ENCODE results near the gene CIRBP. TPM values are rescaled to one million over a fixed set of nuclear protein-coding genes. Genes with fewer than 3 reads are reported as not detected.

CIRBP gene
- total RNA-seq, 1 experiment from 2014 or later, result 136 TPM

- H3K36me3 ChIP-seq (ENCODE audit: low read depth, low read length), result peaks cover 12% of the 10 kb centered on the region
- H4K20me1 ChIP-seq (ENCODE audit: low read length), result peaks cover 5% of the 10 kb centered on the region; the same call in 1 of the 2 replicates
- TF ChIP-seq EZH2 (IDR thresholded peaks at IDR 0.05; ENCODE audit: low read length, unreplicated experiment), result no peak
- TF ChIP-seq EZH2phosphoT487 (IDR thresholded peaks at IDR 0.05; ENCODE audit: borderline replicate concordance, low read length), result no peak
- TF ChIP-seq, protein P1, sequence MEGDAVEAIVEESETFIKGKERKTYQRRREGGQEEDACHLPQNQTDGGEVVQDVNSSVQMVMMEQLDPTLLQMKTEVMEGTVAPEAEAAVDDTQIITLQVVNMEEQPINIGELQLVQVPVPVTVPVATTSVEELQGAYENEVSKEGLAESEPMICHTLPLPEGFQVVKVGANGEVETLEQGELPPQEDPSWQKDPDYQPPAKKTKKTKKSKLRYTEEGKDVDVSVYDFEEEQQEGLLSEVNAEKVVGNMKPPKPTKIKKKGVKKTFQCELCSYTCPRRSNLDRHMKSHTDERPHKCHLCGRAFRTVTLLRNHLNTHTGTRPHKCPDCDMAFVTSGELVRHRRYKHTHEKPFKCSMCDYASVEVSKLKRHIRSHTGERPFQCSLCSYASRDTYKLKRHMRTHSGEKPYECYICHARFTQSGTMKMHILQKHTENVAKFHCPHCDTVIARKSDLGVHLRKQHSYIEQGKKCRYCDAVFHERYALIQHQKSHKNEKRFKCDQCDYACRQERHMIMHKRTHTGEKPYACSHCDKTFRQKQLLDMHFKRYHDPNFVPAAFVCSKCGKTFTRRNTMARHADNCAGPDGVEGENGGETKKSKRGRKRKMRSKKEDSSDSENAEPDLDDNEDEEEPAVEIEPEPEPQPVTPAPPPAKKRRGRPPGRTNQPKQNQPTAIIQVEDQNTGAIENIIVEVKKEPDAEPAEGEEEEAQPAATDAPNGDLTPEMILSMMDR (conservative IDR thresholded peaks at IDR 0.05; ENCODE audit: low read depth, low read length), result no peak
- DNase-seq (no peak), ATAC-seq (peak; percentile 21)
- peak overlapping the region; percentile 86; the same call in 1 of the 2 replicates for H3K9ac ChIP-seq (ENCODE audit: low read length)
- no peak overlapping the region for H2AFZ ChIP-seq (ENCODE audit: low read length)
- H3K27me3 ChIP-seq (ENCODE audit: low read length), result no peaks in the 10 kb centered on the region
- H3K9me2 ChIP-seq (replicated peaks; ENCODE audit: low read length), result no peaks in the 10 kb centered on the region
- intact Hi-C loops (cut with micrococcal nuclease), result no loop called here
- peak overlapping the region; percentile 77 for H3K4me2 ChIP-seq (ENCODE audit: low read length)
- H3K79me2 ChIP-seq (ENCODE audit: low read length), result peaks cover 51% of the 10 kb centered on the region
- peaks cover 36% of the 10 kb centered on the region for H3K4me1 ChIP-seq (ENCODE audit: insufficient read depth, low read length)
- no peaks in the 10 kb centered on the region for H3F3A ChIP-seq (ENCODE audit: low read length, unreplicated experiment)
- no peaks in the 10 kb centered on the region for H3K9me3 ChIP-seq (ENCODE audit: low read length)
- CTCF ChIA-PET, result no interaction called here
- BruUV-seq (replicated peaks), result no TSS peak
- POLR2A ChIA-PET (ENCODE audit: unreplicated experiment), result no interaction called here
- peak overlapping the region; percentile 88 for H3K27ac ChIP-seq (ENCODE audit: low read length)
- peak overlapping the region; percentile 78; the same call in 1 of the 2 replicates for H3K4me3 ChIP-seq (ENCODE audit: low read length)
Observed at GRCh38 chr19:1247748-1248138, 21.4 kb upstream of the CIRBP start.

GRCh38 chr19:1248139-1248785, 20.9 kb upstream of the CIRBP start, which contains the start of gene MIDN:
Gene MIDN (plus strand): TSS chr19:1248583. CDS start chr19:1250297, 1,714 bp downstream.
- intact Hi-C loops (cut with micrococcal nuclease), result no loop called here
- Histone ChIP-seq H3K4me1 (ENCODE audit: insufficient read depth, low read length) (peaks cover 36% of the 10 kb centered on the region), H3K9ac (ENCODE audit: low read length) (peak within 1 kb of the TSS; percentile 86), H3K79me2 (ENCODE audit: low read length) (peaks cover 48% of the 10 kb centered on the region), H4K20me1 (ENCODE audit: low read length) (peaks cover 5% of the 10 kb centered on the region; the same call in 1 of the 2 replicates), H3K4me2 (ENCODE audit: low read length) (peak within 1 kb of the TSS; percentile 80), H3K9me3 (ENCODE audit: low read length) (no peaks in the 10 kb centered on the region), H2AFZ (ENCODE audit: low read length) (no peak within 1 kb of the TSS), H3K9me2 (replicated peaks; ENCODE audit: low read length) (no peaks in the 10 kb centered on the region), H3K27me3 (ENCODE audit: low read length) (no peaks in the 10 kb centered on the region), H3F3A (ENCODE audit: low read length, unreplicated experiment) (no peaks in the 10 kb centered on the region), H3K36me3 (ENCODE audit: low read depth, low read length) (peaks cover 12% of the 10 kb centered on the region), H3K4me3 (ENCODE audit: low read length) (peak within 1 kb of the TSS; percentile 78), H3K27ac (ENCODE audit: low read length) (peak within 1 kb of the TSS; percentile 88)
- peak; percentile 78 for DNase-seq
- peak; percentile 34 for ATAC-seq
- TF ChIP-seq, protein P1 (conservative IDR thresholded peaks at IDR 0.05; ENCODE audit: low read depth, low read length), result peak; percentile 44
- no peak for TF ChIP-seq EZH2phosphoT487 (IDR thresholded peaks at IDR 0.05; ENCODE audit: borderline replicate concordance, low read length)
- CTCF ChIA-PET, result no interaction called here
- POLR2A ChIA-PET (ENCODE audit: unreplicated experiment), result no interaction called here
- BruUV-seq (replicated peaks), result no TSS peak

GRCh38 chr19:1248786-1249297, 20.3 kb upstream of the CIRBP start:
- peak; percentile 1 for ATAC-seq
- Histone ChIP-seq H3F3A (ENCODE audit: low read length, unreplicated experiment) (no peaks in the 10 kb centered on the region), H3K4me1 (ENCODE audit: insufficient read depth, low read length) (peaks cover 37% of the 10 kb centered on the region), H4K20me1 (ENCODE audit: low read length) (peaks cover 5% of the 10 kb centered on the region; the same call in 1 of the 2 replicates), H3K9me3 (ENCODE audit: low read length) (no peaks in the 10 kb centered on the region), H2AFZ (ENCODE audit: low read length) (no peak overlapping the region), H3K9me2 (replicated peaks; ENCODE audit: low read length) (no peaks in the 10 kb centered on the region), H3K4me2 (ENCODE audit: low read length) (peak overlapping the region; percentile 80), H3K27me3 (ENCODE audit: low read length) (no peaks in the 10 kb centered on the region), H3K79me2 (ENCODE audit: low read length) (peaks cover 48% of the 10 kb centered on the region), H3K27ac (ENCODE audit: low read length) (peak overlapping the region; percentile 88), H3K4me3 (ENCODE audit: low read length) (peak overlapping the region; percentile 78), H3K36me3 (ENCODE audit: low read depth, low read length) (peaks cover 16% of the 10 kb centered on the region), H3K9ac (ENCODE audit: low read length) (peak overlapping the region; percentile 86)
- POLR2A ChIA-PET (ENCODE audit: unreplicated experiment), result no interaction called here
- no TSS peak for BruUV-seq (replicated peaks)
- intact Hi-C loops (cut with micrococcal nuclease), result no loop called here
- TF ChIP-seq, protein P1 (conservative IDR thresholded peaks at IDR 0.05; ENCODE audit: low read depth, low read length), result peak; percentile 60
- TF ChIP-seq EZH2 (IDR thresholded peaks at IDR 0.05; ENCODE audit: low read length, unreplicated experiment), result no peak
- CTCF ChIA-PET, result no interaction called here
- DNase-seq, result peak; percentile 58
